Stimulated activated CD8-positive, alpha-beta memory T cell treated with anti-CD3 and anti-CD28 coated beads, Interleukin-4, amount 100 ng/mL, for 1 hour (primary cell): ENCODE results near the gene ZNF385D.
"Not testable (repeated sequence)": the region's sequence is repeated elsewhere in the genome, so short reads cannot be mapped to it uniquely, and the experiment has no call there.

Experiments used
- DNase-seq, 2 donors: peaks; one replicate each; pipeline ENCODE4 v3.0.0-alpha.2; 2020; ENCODE audit warnings: low read depth in 2 of 2, low spot score in 1 of 2

The ZNF385D gene

GRCh38 chr3:21392526-21392925, 358.5 kb downstream of the ZNF385D start:
- DNase-seq, result no peak

GRCh38 chr3:21390856-21391255, 360.2 kb downstream of the ZNF385D start:
- no peak for DNase-seq

GRCh38 chr3:21390136-21390535, 360.9 kb downstream of the ZNF385D start:
- DNase-seq, result no peak

GRCh38 chr3:21387142-21387826, 363.7 kb downstream of the ZNF385D start:
- not testable (repeated sequence) for DNase-seq

- DNase-seq, result not testable (repeated sequence)
Measured at GRCh38 chr3:21378036-21378435, 373.0 kb downstream of the ZNF385D start.

GRCh38 chr3:21377071-21377769, 373.8 kb downstream of the ZNF385D start:
- no peak for DNase-seq

- DNase-seq, result no peak
Measured at GRCh38 chr3:21372316-21372715, 378.7 kb downstream of the ZNF385D start.
